ENCODE data around the gene SSR2.

Gene SSR2

DNA sequence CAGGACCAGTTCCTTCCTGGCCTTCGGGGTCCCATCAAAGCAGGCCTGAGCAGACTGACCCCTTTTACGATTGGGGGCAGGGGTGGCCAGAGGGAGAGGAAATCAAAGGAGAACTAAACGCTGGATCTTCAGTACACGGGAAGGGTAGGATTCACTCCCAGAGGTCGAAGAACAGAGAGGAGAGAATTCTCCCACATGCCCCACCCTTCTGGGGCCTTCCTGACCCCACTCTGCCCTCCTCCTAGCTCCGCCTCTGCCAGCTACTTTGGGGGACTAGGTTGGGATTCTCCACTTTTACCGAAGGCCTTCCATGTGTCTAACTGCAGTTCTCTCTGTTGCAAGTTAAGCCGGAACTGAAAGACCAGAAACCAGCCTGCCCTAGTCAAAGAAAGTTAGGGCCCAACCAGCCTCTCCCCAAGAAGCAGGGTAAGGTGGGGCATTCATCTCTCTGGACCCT, 41.8 kb downstream of the SSR2 start:
- H3K4me3 ChIP-seq (ENCODE audit: low read depth, low read length) = peak overlapping the region; percentile 90
- DNase-seq = no peak
- peak overlapping the region; percentile 67 for H3K27ac ChIP-seq
- no peaks in the 10 kb centered on the region for H3K27me3 ChIP-seq (replicated peaks)
- H3K36me3 ChIP-seq (replicated peaks) = peaks cover 4% of the 10 kb centered on the region
- in situ Hi-C loops (cut with HindIII; ENCODE audit: low pct_ligation_motif_present, low sequenced_read_pairs) = no loop called here
- TF ChIP-seq, protein P1, sequence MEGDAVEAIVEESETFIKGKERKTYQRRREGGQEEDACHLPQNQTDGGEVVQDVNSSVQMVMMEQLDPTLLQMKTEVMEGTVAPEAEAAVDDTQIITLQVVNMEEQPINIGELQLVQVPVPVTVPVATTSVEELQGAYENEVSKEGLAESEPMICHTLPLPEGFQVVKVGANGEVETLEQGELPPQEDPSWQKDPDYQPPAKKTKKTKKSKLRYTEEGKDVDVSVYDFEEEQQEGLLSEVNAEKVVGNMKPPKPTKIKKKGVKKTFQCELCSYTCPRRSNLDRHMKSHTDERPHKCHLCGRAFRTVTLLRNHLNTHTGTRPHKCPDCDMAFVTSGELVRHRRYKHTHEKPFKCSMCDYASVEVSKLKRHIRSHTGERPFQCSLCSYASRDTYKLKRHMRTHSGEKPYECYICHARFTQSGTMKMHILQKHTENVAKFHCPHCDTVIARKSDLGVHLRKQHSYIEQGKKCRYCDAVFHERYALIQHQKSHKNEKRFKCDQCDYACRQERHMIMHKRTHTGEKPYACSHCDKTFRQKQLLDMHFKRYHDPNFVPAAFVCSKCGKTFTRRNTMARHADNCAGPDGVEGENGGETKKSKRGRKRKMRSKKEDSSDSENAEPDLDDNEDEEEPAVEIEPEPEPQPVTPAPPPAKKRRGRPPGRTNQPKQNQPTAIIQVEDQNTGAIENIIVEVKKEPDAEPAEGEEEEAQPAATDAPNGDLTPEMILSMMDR (IDR thresholded peaks at IDR 0.05; ENCODE audit: low read depth, low read length, missing control alignments) = no peak

DNA sequence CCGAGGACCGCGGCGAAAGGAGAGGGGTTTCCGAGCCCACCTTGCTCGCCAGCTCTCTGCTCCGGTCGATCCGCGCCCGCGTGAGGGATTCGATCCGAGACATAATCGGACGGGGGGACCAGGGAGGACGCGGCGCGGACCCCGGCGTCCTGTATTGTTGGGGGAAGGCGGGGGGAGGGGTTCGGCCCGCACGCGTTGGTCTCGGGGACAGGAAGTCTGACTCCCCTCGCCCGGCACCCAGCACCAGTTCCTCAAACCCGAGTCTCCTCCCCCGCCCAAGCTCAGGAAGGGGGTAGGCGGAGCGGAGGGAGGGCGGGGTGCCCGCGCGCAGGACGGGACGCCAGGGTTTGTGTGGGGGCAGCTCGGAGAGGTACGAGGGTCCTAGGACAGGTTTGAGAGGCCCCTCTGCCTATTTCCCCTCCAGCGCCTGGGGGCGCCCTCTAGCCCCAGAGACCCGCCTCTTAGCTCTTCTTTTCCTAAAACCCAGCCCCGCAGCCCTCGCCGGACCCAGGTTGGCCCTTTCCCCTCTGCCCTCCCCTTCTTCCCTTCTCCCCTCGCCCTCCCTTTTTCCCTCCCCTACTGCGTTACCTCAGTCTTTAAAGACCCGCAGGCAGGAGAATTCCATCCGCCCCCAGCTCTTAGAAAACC, 42.3 kb downstream of the SSR2 start, which contains the start of gene ARHGEF2:
Gene ARHGEF2 (minus strand): TSS at position 223 of the 648 bp plus-strand sequence. CDS start 120 bp downstream, at position 103.
- TF ChIP-seq, protein P1 (IDR thresholded peaks at IDR 0.05; ENCODE audit: low read depth, low read length, missing control alignments) = peak; percentile 59

DNA sequence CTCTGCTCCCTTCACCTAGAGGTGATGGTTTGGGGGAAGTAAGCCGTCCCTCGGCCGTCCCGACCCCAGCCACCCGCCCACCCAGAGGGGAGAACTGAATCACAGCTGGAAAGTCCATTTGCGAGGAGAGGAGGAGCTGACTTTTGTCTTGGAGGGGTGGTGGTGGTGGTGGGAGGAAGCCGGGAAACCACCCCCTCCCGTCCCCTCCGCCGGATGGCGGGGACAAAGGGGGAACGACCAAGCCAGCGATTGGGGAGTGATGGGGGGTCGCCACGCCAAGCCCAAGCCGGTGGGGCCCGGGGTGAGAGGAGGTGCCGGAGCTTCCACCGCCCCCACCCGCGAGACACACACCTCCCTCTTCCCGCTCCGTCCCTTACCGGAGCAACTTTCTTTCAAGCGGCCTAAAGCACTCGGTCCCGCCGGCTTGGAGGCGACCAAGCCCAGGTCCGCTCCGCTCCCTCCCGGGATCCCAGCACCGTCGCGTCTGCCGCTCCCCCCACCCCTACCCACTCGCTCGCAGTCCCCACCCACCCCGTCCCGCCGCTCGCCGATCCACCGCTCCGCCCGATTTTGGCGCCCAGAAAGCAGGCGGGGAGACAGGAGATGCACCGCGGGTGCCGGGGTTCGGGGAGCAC, 42.9 kb downstream of the SSR2 start:
- Histone ChIP-seq H3K27me3 (replicated peaks) (no peaks in the 10 kb centered on the region), H3K36me3 (replicated peaks) (peaks cover 4% of the 10 kb centered on the region), H3K4me3 (ENCODE audit: low read depth, low read length) (peak overlapping the region; percentile 90), H3K27ac (peak overlapping the region; percentile 67)
- TF ChIP-seq, protein P1 (IDR thresholded peaks at IDR 0.05; ENCODE audit: low read depth, low read length, missing control alignments) = no peak
- in situ Hi-C loops (cut with HindIII; ENCODE audit: low pct_ligation_motif_present, low sequenced_read_pairs) = no loop called here
- DNase-seq = no peak

More for the DNA sequence above, 42.3 kb downstream of the SSR2 start, which contains the start of gene ARHGEF2:
- Histone ChIP-seq H3K27me3 (replicated peaks) (no peaks in the 10 kb centered on the region), H3K4me3 (ENCODE audit: low read depth, low read length) (peak within 1 kb of the TSS; percentile 90), H3K27ac (peak within 1 kb of the TSS; percentile 67), H3K36me3 (replicated peaks) (peaks cover 4% of the 10 kb centered on the region)
- DNase-seq = no peak
- in situ Hi-C loops (cut with HindIII; ENCODE audit: low pct_ligation_motif_present, low sequenced_read_pairs) = no loop called here

DNA sequence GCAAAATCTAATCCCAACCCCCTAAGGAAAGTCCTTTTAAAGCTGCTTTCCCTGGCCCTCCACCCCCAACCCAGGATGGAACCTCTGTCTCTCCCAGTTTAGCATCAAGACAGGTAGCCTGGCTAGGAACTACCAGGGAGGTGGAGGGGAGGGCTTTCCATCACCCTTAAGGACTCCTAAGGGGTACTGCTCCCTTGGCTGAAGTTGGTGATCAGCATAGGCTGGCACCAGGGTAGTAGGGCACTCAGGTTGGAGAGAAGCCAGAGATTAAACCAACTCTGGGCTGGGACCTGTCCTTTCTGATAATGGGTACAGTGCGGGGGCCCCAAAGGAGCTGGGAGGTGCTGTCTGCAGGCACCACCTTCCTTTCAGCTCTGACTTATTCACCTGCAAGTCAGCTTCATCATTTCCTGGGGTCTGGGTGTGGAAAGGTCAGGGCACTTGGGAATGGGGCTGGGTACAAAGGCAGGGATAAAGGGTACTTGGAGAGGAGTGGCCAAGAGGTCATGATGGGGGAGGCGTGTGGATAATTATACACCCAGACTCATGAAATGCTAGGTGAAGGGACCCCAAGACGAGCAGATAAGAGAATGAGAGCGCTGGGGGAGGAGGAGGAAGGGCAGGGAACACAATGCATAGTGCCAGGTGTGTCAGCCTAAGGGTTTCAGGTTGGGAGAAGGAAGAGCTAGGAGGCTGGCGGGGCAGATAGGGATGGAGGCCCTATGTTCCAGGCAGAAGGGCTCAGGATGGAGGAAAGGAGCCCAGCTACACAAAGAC, 43.6 kb downstream of the SSR2 start:
- H3K27me3 ChIP-seq (replicated peaks) = no peaks in the 10 kb centered on the region
- TF ChIP-seq, protein P1 (IDR thresholded peaks at IDR 0.05; ENCODE audit: low read depth, low read length, missing control alignments) = no peak
- H3K36me3 ChIP-seq (replicated peaks) = peaks cover 6% of the 10 kb centered on the region
- no peak for DNase-seq
- H3K4me3 ChIP-seq (ENCODE audit: low read depth, low read length) = peak overlapping the region; percentile 90
- in situ Hi-C loops (cut with HindIII; ENCODE audit: low pct_ligation_motif_present, low sequenced_read_pairs) = no loop called here
- peak overlapping the region; percentile 67 for H3K27ac ChIP-seq

DNA sequence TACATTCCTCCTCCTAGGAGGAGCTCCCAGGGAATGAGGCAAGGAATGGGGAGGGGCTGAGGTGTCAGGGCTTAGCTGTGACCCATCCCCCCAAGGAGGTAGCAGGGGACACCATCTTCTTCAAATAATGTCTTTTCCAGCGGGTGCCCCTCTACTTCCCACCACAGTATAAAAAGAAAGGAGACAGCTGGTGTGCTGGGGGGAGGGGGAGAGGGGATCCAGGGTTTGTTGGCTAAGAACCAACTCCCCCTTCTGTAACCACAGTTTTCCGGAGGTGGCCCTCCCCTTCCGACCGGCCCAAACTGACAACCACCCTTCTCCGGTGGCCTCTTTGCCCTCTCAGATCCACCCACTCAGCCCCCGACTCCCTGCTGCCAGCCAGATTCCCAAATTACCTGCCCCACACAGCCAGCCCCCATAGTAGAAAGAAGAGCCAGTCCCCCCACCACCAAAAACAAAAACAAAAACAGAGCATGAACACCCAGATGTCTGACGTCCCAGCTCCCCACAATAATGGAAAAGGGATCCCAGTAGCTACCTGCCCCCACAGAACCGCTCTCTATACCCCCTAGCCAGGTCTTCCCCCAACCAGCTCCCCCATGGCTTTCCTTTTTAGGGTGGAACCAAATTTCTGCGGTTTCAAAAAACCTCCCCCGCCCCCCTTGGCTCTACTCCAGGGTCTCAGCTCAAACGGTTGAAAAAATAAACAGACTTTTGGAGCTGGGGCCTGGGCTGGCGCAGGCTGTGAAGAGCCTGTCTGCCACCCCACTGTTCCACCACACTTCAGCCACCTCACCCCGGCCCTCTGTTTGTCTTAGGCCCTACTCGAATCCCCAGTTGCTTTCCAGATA, 44.5 kb downstream of the SSR2 start:
- TF ChIP-seq, protein P1 (IDR thresholded peaks at IDR 0.05; ENCODE audit: low read depth, low read length, missing control alignments) = no peak
- peak overlapping the region; percentile 90 for H3K4me3 ChIP-seq (ENCODE audit: low read depth, low read length)
- H3K27me3 ChIP-seq (replicated peaks) = no peaks in the 10 kb centered on the region
- in situ Hi-C loops (cut with HindIII; ENCODE audit: low pct_ligation_motif_present, low sequenced_read_pairs) = no loop called here
- DNase-seq = peak; percentile 20
- H3K27ac ChIP-seq = peak overlapping the region; percentile 26
- peaks cover 6% of the 10 kb centered on the region for H3K36me3 ChIP-seq (replicated peaks)
